ENCODE results near the gene LHFPL2.

LHFPL2 gene

DNA sequence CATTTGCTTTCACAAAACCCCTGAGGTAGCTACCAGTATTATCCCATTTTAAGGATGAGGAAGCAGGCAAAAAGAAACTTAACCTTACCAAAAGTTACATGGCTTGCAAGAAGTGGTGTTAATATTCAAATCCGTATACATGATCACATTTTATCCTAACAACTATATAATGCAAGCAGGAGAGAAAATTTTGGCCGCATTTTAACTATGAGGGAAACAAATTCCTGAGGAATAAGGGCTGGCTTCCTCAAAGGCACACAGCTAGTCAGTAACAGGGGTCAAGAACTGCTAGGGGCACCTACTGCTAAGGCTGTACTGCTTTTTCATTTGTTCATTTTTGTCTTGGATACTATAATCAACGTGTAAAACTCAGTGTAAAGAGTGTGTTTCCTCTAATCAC, 81.0 kb downstream of the LHFPL2 start:
- H3K36me3 ChIP-seq: no peaks in the 10 kb centered on the region
- no peaks in the 10 kb centered on the region for H3K4me1 ChIP-seq (ENCODE audit: control insufficient read depth in 1 of 2, insufficient read depth in 1 of 2, low read depth in 1 of 2, low read length in 1 of 2)
- no peaks in the 10 kb centered on the region for H3K9me3 ChIP-seq
- H3K27ac ChIP-seq: no peak overlapping the region
- TF ChIP-seq, protein P1, sequence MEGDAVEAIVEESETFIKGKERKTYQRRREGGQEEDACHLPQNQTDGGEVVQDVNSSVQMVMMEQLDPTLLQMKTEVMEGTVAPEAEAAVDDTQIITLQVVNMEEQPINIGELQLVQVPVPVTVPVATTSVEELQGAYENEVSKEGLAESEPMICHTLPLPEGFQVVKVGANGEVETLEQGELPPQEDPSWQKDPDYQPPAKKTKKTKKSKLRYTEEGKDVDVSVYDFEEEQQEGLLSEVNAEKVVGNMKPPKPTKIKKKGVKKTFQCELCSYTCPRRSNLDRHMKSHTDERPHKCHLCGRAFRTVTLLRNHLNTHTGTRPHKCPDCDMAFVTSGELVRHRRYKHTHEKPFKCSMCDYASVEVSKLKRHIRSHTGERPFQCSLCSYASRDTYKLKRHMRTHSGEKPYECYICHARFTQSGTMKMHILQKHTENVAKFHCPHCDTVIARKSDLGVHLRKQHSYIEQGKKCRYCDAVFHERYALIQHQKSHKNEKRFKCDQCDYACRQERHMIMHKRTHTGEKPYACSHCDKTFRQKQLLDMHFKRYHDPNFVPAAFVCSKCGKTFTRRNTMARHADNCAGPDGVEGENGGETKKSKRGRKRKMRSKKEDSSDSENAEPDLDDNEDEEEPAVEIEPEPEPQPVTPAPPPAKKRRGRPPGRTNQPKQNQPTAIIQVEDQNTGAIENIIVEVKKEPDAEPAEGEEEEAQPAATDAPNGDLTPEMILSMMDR (IDR thresholded peaks at IDR 0.05): no peak
- no peaks in the 10 kb centered on the region for H3K27me3 ChIP-seq
- no peak overlapping the region for H3K4me3 ChIP-seq (ENCODE audit: low read depth in 1 of 2, low read length in 1 of 2)

DNA sequence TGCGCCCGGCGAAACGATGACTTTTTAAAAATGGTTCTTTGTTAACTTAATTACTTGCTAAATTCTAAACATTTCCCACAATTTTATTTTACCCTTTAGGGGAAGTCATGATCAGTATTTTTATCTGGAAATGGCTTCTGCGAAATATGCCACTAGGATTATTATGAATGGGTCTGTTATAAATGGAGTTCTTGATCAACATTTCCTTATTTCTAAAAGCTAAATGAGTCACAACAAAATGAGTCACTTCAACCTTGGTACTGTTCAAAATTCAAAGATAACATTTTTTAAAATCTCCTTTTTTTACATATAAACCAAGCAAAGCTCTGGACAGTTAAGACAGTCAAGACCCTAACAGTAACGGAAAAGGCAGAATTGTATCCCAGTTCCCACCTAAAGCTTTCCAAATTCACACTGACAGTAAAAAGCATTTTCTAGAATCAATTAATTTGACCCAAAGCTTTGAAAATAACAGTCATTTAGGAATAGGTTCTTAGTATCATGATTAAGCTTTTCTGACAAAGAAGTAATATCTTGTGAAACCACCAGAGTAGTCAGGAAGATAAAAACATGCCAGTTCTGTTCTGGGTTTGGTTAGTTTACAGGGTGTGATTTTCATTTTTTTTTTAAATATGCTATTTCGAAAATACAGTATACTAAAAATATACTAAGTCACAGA, 81.7 kb downstream of the LHFPL2 start:
- H3K4me1 ChIP-seq (ENCODE audit: control insufficient read depth in 1 of 2, insufficient read depth in 1 of 2, low read depth in 1 of 2, low read length in 1 of 2): no peaks in the 10 kb centered on the region
- H3K4me3 ChIP-seq (ENCODE audit: low read depth in 1 of 2, low read length in 1 of 2): no peak overlapping the region
- no peaks in the 10 kb centered on the region for H3K9me3 ChIP-seq
- no peaks in the 10 kb centered on the region for H3K27me3 ChIP-seq
- H3K36me3 ChIP-seq: no peaks in the 10 kb centered on the region
- TF ChIP-seq, protein P1 (IDR thresholded peaks at IDR 0.05): no peak
- H3K27ac ChIP-seq: no peak overlapping the region

DNA sequence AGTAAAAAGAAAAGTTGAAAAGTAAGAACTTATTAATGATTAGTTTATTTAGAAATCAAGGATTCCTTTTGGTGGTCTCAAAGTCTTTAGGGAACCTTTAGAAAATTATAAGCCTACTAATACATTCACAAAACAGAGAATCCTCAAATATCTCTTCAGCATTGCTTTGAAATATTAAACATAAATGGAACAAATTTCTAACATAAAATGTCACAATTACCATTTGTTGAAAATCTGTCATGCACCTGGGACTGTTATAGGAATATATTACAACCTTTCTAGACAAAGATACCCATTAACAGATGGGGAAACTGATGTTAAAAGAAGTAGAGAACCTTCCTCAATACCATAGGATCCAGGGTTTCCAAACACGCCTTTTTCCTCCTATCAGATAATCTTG, 83.2 kb downstream of the LHFPL2 start:
- H3K36me3 ChIP-seq: no peaks in the 10 kb centered on the region
- TF ChIP-seq, protein P1 (IDR thresholded peaks at IDR 0.05): no peak
- H3K9me3 ChIP-seq: no peaks in the 10 kb centered on the region
- no peak overlapping the region for H3K27ac ChIP-seq
- no peaks in the 10 kb centered on the region for H3K27me3 ChIP-seq
- H3K4me3 ChIP-seq (ENCODE audit: low read depth in 1 of 2, low read length in 1 of 2): no peak overlapping the region
- no peaks in the 10 kb centered on the region for H3K4me1 ChIP-seq (ENCODE audit: control insufficient read depth in 1 of 2, insufficient read depth in 1 of 2, low read depth in 1 of 2, low read length in 1 of 2)

DNA sequence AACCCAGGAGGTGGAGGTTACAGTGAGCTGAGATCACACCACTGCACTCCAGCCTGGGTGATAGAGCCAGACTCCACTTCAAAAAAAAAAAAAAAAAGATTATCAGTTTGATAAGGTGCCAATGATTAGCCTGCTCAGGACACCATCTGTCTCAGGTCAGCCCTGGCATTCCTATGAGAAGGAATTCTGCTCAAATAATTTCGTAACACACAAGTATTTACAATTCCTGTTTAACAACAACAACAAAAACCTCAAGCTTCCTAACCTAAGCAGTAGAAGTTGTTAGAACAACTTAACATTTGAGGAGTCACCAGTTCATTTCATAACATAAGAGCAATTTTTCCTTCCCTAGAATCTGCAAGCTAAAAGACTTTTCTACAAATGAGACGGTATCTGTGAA, 85.0 kb downstream of the LHFPL2 start:
- no peaks in the 10 kb centered on the region for H3K4me1 ChIP-seq (ENCODE audit: control insufficient read depth in 1 of 2, insufficient read depth in 1 of 2, low read depth in 1 of 2, low read length in 1 of 2)

DNA sequence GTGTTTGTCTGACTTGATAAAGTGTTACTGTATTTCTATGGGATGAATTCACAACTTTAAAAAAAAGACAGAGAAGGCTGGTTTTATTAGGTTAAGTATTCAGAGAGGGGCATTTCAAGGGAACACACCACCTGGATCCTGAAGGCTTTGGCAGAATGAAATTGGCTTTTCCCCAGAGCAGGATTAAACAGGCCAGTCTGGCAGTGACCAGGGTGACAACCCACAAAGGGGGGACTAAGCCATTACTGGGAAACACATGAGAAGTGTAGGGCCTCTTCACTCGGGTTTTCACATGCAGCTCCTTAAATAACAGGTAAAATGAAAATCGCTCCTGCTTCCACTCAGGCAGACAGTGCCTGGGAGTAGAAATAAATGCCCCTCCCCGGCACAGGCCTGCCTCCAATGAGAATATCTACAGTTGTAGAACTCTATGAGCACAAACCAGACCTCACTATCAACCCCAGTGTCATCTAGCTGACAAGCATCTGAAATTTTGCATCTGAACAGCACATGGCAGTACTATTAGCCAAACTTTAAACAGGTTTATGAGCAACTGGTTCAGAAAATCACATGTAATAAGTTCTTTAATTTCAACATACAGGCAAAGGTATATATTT, 85.8 kb downstream of the LHFPL2 start:
- TF ChIP-seq, protein P1 (IDR thresholded peaks at IDR 0.05): no peak
- H3K4me1 ChIP-seq (ENCODE audit: control insufficient read depth in 1 of 2, insufficient read depth in 1 of 2, low read depth in 1 of 2, low read length in 1 of 2): no peaks in the 10 kb centered on the region
- no peak overlapping the region for H3K27ac ChIP-seq
- no peaks in the 10 kb centered on the region for H3K27me3 ChIP-seq
- H3K36me3 ChIP-seq: no peaks in the 10 kb centered on the region
- H3K4me3 ChIP-seq (ENCODE audit: low read depth in 1 of 2, low read length in 1 of 2): no peak overlapping the region
- H3K9me3 ChIP-seq: no peaks in the 10 kb centered on the region

More for the DNA sequence above, 85.0 kb downstream of the LHFPL2 start:
- no peaks in the 10 kb centered on the region for H3K27me3 ChIP-seq
- H3K9me3 ChIP-seq: no peaks in the 10 kb centered on the region
- TF ChIP-seq, protein P1 (IDR thresholded peaks at IDR 0.05): no peak
- H3K4me3 ChIP-seq (ENCODE audit: low read depth in 1 of 2, low read length in 1 of 2): no peak overlapping the region
- no peaks in the 10 kb centered on the region for H3K36me3 ChIP-seq
- no peak overlapping the region for H3K27ac ChIP-seq
